Activated CD4-positive, alpha-beta T cell treated with anti-CD3 and anti-CD28 coated beads, Interleukin-2, Interleukin-4, amounts not matched to agents 100 ng/mL and 50 ng/mL, durations not matched to agents 16 hours and 8 hours (primary cell): ENCODE results near the gene GPRC5C.

ENCODE experiments used
- DNase-seq: peaks from one replicate; pipeline ENCODE4 v3.0.0-alpha.2; 2020; ENCODE audit warnings: low spot score

GPRC5C gene

GRCh38 chr17:74433421-74434121 is 1.7 kb downstream of the GPRC5C start:
- DNase-seq: no peak

- DNase-seq: no peak
Observed at GRCh38 chr17:74435775-74436359, 4.0 kb downstream of the GPRC5C start.

- no peak for DNase-seq
Observed at GRCh38 chr17:74437702-74438101, 5.8 kb downstream of the GPRC5C start.

GRCh38 chr17:74439691-74440567 is 8.0 kb downstream of the GPRC5C start:
- no peak for DNase-seq

GRCh38 chr17:74441537-74441936 is 9.6 kb downstream of the GPRC5C start:
- DNase-seq: no peak

- no peak for DNase-seq
Observed at GRCh38 chr17:74442291-74442669, 10.4 kb downstream of the GPRC5C start.

GRCh38 chr17:74442670-74443515 is 11.0 kb downstream of the GPRC5C start:
- DNase-seq: no peak

GRCh38 chr17:74443516-74444296 is 11.8 kb downstream of the GPRC5C start:
- DNase-seq: no peak

GRCh38 chr17:74444406-74444805 is 12.5 kb downstream of the GPRC5C start:
- DNase-seq: no peak

- no peak for DNase-seq
Observed at GRCh38 chr17:74445158-74445557, 13.3 kb downstream of the GPRC5C start.

- DNase-seq: no peak
Observed at GRCh38 chr17:74446551-74447500, 14.9 kb downstream of the GPRC5C start.

- DNase-seq: no peak
Observed at GRCh38 chr17:74447628-74448159, 15.8 kb downstream of the GPRC5C start.

GRCh38 chr17:74448756-74449155 is 16.9 kb downstream of the GPRC5C start:
- DNase-seq: no peak

- DNase-seq: no peak
Observed at GRCh38 chr17:74449306-74449705, 17.4 kb downstream of the GPRC5C start.

GRCh38 chr17:74449773-74450172 is 17.9 kb downstream of the GPRC5C start:
- DNase-seq: no peak

GRCh38 chr17:74450231-74450630 is 18.3 kb downstream of the GPRC5C start:
- no peak for DNase-seq

- DNase-seq: no peak
Observed at GRCh38 chr17:74450925-74451403, 19.1 kb downstream of the GPRC5C start.

GRCh38 chr17:74451557-74451956 is 19.7 kb downstream of the GPRC5C start:
- DNase-seq: no peak

GRCh38 chr17:74452033-74452840 is 20.3 kb downstream of the GPRC5C start:
- DNase-seq: no peak
